Mononuclear cell (primary cell): ENCODE results near the gene TMEM54. TPM values are rescaled to one million over a fixed set of nuclear protein-coding genes. Genes with fewer than 3 reads are reported as not detected.

Experiments
- H3K27me3 ChIP-seq: 2 replicates; pipeline ENCODE4 v1.6.0; 2011; ENCODE audit warnings: low read length, control low read depth; ENCODE audit not compliant: insufficient read depth
- H3K4me1 ChIP-seq: 2 replicates; pipeline ENCODE4 v1.5.1; 2011; ENCODE audit warnings: mild to moderate bottlenecking, low read length, control low read depth; ENCODE audit not compliant: insufficient read depth
- H3K4me3 ChIP-seq: 2 replicates; pipeline ENCODE4 v1.5.1; 2011; ENCODE audit warnings: mild to moderate bottlenecking, low read length, moderate library complexity
- H3K9me3 ChIP-seq: 2 replicates; pipeline ENCODE4 v1.5.1; 2011; ENCODE audit warnings: low read depth, mild to moderate bottlenecking, control low read depth, low read length
- total RNA-seq: library from RNA; depleted of rRNA; stranded (reverse); fragments of >200 nt; gene quantifications from one replicate; pipeline ENCODE4 v1.2.3, GENCODE V29; 2012

TMEM54 gene
- total RNA-seq, 1 donor = not detected

- H3K9me3 ChIP-seq = no peaks in the 10 kb centered on the region
- H3K4me3 ChIP-seq = no peak overlapping the region
- no peaks in the 10 kb centered on the region for H3K4me1 ChIP-seq
- peaks cover 27% of the 10 kb centered on the region for H3K27me3 ChIP-seq
Observed at GRCh38 chr1:32884032-32884372, 17.2 kb downstream of the TMEM54 start.

GRCh38 chr1:32883338-32884031 lies 17.7 kb downstream of the TMEM54 start:
- Histone ChIP-seq H3K4me3 (no peak overlapping the region), H3K4me1 (no peaks in the 10 kb centered on the region), H3K9me3 (no peaks in the 10 kb centered on the region), H3K27me3 (peaks cover 27% of the 10 kb centered on the region)

GRCh38 chr1:32881871-32882850 lies 19.0 kb downstream of the TMEM54 start:
- Histone ChIP-seq H3K27me3 (peaks cover 18% of the 10 kb centered on the region), H3K9me3 (no peaks in the 10 kb centered on the region), H3K4me1 (no peaks in the 10 kb centered on the region), H3K4me3 (no peak overlapping the region)

- Histone ChIP-seq H3K9me3 (no peaks in the 10 kb centered on the region), H3K4me1 (no peaks in the 10 kb centered on the region), H3K27me3 (peaks cover 12% of the 10 kb centered on the region), H3K4me3 (no peak overlapping the region)
Observed at GRCh38 chr1:32881291-32881690, 19.9 kb downstream of the TMEM54 start.

GRCh38 chr1:32878637-32879041 lies 22.6 kb downstream of the TMEM54 start:
- no peaks in the 10 kb centered on the region for H3K4me1 ChIP-seq
- no peak overlapping the region for H3K4me3 ChIP-seq
- no peaks in the 10 kb centered on the region for H3K9me3 ChIP-seq
- H3K27me3 ChIP-seq = peaks cover 3% of the 10 kb centered on the region

GRCh38 chr1:32878183-32878582 lies 23.0 kb downstream of the TMEM54 start:
- Histone ChIP-seq H3K4me1 (no peaks in the 10 kb centered on the region), H3K27me3 (no peaks in the 10 kb centered on the region), H3K4me3 (no peak overlapping the region), H3K9me3 (no peaks in the 10 kb centered on the region)

GRCh38 chr1:32877211-32878110 lies 23.7 kb downstream of the TMEM54 start:
- Histone ChIP-seq H3K27me3 (no peaks in the 10 kb centered on the region), H3K9me3 (no peaks in the 10 kb centered on the region), H3K4me1 (no peaks in the 10 kb centered on the region), H3K4me3 (no peak overlapping the region)

- H3K27me3 ChIP-seq = peaks cover 7% of the 10 kb centered on the region
- no peaks in the 10 kb centered on the region for H3K9me3 ChIP-seq
- H3K4me1 ChIP-seq = no peaks in the 10 kb centered on the region
- H3K4me3 ChIP-seq = no peak overlapping the region
Observed at GRCh38 chr1:32876341-32877210, 24.6 kb downstream of the TMEM54 start.

- Histone ChIP-seq H3K4me1 (peaks cover 6% of the 10 kb centered on the region), H3K27me3 (peaks cover 16% of the 10 kb centered on the region), H3K9me3 (no peaks in the 10 kb centered on the region), H3K4me3 (no peak overlapping the region)
Observed at GRCh38 chr1:32874860-32875752, 26.1 kb downstream of the TMEM54 start.

- Histone ChIP-seq H3K4me3 (no peak overlapping the region), H3K4me1 (peaks cover 7% of the 10 kb centered on the region), H3K27me3 (peaks cover 26% of the 10 kb centered on the region), H3K9me3 (no peaks in the 10 kb centered on the region)
Observed at GRCh38 chr1:32873484-32873883, 27.7 kb downstream of the TMEM54 start.

GRCh38 chr1:32872192-32872460 lies 29.1 kb downstream of the TMEM54 start:
- H3K9me3 ChIP-seq = no peaks in the 10 kb centered on the region
- peaks cover 7% of the 10 kb centered on the region for H3K4me1 ChIP-seq
- H3K4me3 ChIP-seq = no peak overlapping the region
- peaks cover 26% of the 10 kb centered on the region for H3K27me3 ChIP-seq

GRCh38 chr1:32871364-32872191 lies 29.6 kb downstream of the TMEM54 start:
- H3K27me3 ChIP-seq = peaks cover 26% of the 10 kb centered on the region
- no peak overlapping the region for H3K4me3 ChIP-seq
- peaks cover 7% of the 10 kb centered on the region for H3K4me1 ChIP-seq
- no peaks in the 10 kb centered on the region for H3K9me3 ChIP-seq
